ENCODE measurements around the gene MACO1. TPM values are rescaled to one million over a fixed set of nuclear protein-coding genes. Genes with fewer than 3 reads are reported as not detected.
A peak's percentile ranks its signal among the peaks of the same experiment; 100 is the strongest.

MACO1 gene
- total RNA-seq, 4 donors from 2014 or later, result 25.6 to 31.8 (median 28.7) TPM

DNA sequence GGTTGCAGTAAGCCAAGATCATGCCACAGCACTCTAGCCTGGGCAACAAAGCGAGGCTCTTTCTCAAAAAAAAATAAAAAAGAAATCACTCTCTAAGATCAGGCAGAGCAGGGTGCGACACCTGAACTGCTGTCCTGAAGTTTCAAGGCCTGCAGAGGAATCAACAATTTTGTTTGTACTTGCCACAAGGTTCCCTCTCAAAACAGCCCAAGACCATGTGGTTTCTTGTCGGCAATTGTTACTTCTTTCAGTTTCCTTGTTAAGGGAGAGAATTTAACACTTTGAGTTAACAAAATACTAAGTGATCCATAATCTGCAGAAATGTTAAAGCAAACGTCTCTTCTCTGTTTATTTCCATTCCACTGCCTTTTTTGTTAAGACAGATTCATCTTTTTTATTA is 36.5 kb downstream of the MACO1 start:
- Histone ChIP-seq H3K36me3 (no peaks in the 10 kb centered on the region), H3K27ac (peak overlapping the region in 2 of 3 donors; percentile 17 to 45), H3K4me1 (peaks cover 20 to 22% of the 10 kb centered on the region in 2 donors), H3K27me3 (no peaks in the 10 kb centered on the region), H3K4me3 (replicated peaks in 1 of 3) (no peak overlapping the region), H3K9me3 (no peaks in the 10 kb centered on the region)
- DNase-seq, result peak in 1 of 2 donors; percentile 5
- intact Hi-C loops (cut with DNase I), result no loop called here
- WGBS, 2 donors, result 56 to 61% methylated on average over 4 of the region's 4 CpGs
- TF ChIP-seq POLR2A (IDR thresholded peaks at IDR 0.05), result no peak
- TF ChIP-seq, protein P1, sequence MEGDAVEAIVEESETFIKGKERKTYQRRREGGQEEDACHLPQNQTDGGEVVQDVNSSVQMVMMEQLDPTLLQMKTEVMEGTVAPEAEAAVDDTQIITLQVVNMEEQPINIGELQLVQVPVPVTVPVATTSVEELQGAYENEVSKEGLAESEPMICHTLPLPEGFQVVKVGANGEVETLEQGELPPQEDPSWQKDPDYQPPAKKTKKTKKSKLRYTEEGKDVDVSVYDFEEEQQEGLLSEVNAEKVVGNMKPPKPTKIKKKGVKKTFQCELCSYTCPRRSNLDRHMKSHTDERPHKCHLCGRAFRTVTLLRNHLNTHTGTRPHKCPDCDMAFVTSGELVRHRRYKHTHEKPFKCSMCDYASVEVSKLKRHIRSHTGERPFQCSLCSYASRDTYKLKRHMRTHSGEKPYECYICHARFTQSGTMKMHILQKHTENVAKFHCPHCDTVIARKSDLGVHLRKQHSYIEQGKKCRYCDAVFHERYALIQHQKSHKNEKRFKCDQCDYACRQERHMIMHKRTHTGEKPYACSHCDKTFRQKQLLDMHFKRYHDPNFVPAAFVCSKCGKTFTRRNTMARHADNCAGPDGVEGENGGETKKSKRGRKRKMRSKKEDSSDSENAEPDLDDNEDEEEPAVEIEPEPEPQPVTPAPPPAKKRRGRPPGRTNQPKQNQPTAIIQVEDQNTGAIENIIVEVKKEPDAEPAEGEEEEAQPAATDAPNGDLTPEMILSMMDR (IDR thresholded peaks at IDR 0.05), result no peak

DNA sequence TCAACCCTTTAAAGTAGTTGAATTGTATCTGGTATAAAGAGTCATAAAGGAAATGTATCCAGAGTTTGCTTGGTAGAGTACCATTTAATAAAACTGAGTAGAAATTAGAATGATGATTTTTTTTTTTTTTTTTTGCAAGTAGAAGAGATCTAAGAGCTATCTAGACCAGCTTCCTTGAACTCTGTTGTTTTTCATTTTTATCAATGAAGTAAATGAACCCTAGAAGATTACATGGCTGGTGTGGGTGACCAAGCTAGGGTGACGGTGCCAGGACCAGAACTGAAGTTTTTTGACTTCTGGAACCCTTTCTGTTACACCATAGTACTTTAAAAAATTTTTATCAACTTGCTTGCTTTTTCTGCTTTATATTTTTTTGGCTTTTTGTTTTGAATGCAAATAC is 36.9 kb downstream of the MACO1 start:
- no peak for DNase-seq
- no peak overlapping the region for H3K4me3 ChIP-seq (replicated peaks in 1 of 3)
- no peaks in the 10 kb centered on the region for H3K36me3 ChIP-seq
- intact Hi-C loops (cut with DNase I), result no loop called here
- TF ChIP-seq POLR2A (IDR thresholded peaks at IDR 0.05), result no peak
- TF ChIP-seq, protein P1 (IDR thresholded peaks at IDR 0.05), result no peak
- H3K4me1 ChIP-seq, result peaks cover 20 to 22% of the 10 kb centered on the region in 2 donors
- peak overlapping the region in 2 of 3 donors; percentile 5 to 17 for H3K27ac ChIP-seq
- 62 to 85% methylated on average over 1 of the region's 1 CpG for WGBS, 2 donors
- H3K9me3 ChIP-seq, result no peaks in the 10 kb centered on the region
- no peaks in the 10 kb centered on the region for H3K27me3 ChIP-seq

DNA sequence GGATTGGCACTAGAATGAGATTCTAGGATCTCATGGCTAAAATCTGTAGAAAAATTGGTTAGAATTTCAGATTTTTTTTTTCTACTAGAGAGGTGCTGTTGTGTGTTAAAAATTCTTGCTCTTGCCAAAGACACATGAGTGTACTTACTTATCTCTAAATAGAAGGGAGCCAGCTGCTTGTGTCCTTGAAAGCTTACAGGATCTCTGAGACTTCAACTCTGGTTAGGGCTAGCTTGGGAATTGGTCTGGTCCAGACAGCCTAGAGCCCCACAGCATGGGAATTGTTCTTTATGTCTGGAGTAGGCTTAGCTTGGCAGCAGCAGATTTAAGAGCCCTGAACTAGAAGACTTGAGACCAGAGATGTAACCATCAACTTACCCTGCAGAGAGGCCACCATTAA is 37.3 kb downstream of the MACO1 start:
- Histone ChIP-seq H3K27ac (peak overlapping the region in 2 of 3 donors; percentile 9 to 48), H3K4me3 (replicated peaks in 1 of 3) (no peak overlapping the region), H3K9me3 (no peaks in the 10 kb centered on the region), H3K27me3 (no peaks in the 10 kb centered on the region), H3K4me1 (peaks cover 20 to 22% of the 10 kb centered on the region in 2 donors), H3K36me3 (no peaks in the 10 kb centered on the region)
- intact Hi-C loops (cut with DNase I), result no loop called here
- peak in 1 of 2 donors; percentile 20 for DNase-seq
- TF ChIP-seq POLR2A (IDR thresholded peaks at IDR 0.05), result no peak
- TF ChIP-seq, protein P1 (IDR thresholded peaks at IDR 0.05), result no peak

DNA sequence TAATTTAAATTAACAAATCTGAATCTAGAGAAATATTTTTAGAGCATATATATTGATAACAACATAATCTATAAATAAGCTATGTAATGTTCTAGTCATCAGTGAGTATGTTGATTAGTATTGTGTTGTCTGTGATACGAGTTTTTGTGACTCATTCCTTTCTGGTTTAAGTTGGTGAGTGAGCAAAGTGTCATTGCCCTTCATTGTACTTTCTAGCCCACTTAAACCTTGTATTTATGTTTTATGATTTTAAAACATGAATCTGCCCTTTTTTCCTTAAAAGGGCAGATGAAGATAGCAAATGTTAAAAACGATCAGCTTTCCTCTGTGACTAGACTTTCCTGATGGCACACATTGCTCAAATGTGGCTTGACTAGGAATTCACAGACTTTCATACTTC is 38.5 kb downstream of the MACO1 start:
- peaks cover 20 to 22% of the 10 kb centered on the region in 2 donors for H3K4me1 ChIP-seq
- no peak overlapping the region for H3K4me3 ChIP-seq (replicated peaks in 1 of 3)
- intact Hi-C loops (cut with DNase I), result no loop called here
- no peak for DNase-seq
- H3K27me3 ChIP-seq, result no peaks in the 10 kb centered on the region
- 95 to 97% methylated on average over 2 of the region's 2 CpGs for WGBS, 2 donors
- H3K36me3 ChIP-seq, result no peaks in the 10 kb centered on the region
- no peak overlapping the region for H3K27ac ChIP-seq
- TF ChIP-seq, protein P1 (IDR thresholded peaks at IDR 0.05), result no peak
- TF ChIP-seq POLR2A (IDR thresholded peaks at IDR 0.05), result no peak
- no peaks in the 10 kb centered on the region for H3K9me3 ChIP-seq

DNA sequence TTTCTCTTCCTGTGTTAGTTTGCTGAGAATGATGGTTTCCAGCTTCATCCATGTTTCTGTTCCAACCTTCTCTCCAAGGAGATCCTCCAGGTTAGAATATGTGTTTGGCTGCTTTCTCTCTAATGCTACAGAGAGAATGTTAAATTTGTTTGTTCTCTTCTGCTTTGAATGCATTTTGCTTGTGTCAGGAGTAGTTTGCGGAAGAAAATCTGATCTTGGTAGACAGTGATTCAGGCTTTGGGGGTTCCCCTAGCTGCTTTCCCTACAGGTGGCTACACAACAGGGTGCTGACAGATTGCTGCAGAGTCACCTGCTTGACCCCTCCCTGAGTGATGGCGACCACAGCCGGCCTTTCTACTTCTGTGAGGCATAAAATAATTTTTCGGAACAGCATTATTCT is 41.8 kb downstream of the MACO1 start:
- no peak overlapping the region for H3K27ac ChIP-seq
- TF ChIP-seq POLR2A (IDR thresholded peaks at IDR 0.05), result no peak
- TF ChIP-seq, protein P1 (IDR thresholded peaks at IDR 0.05), result no peak
- 93 to 97% methylated on average over 4 of the region's 4 CpGs for WGBS, 2 donors
- no peaks in the 10 kb centered on the region for H3K36me3 ChIP-seq
- DNase-seq, result no peak
- H3K9me3 ChIP-seq, result no peaks in the 10 kb centered on the region
- no peaks in the 10 kb centered on the region for H3K27me3 ChIP-seq
- no peak overlapping the region for H3K4me3 ChIP-seq (replicated peaks in 1 of 3)
- H3K4me1 ChIP-seq, result peaks cover 14 to 19% of the 10 kb centered on the region in 2 donors
- intact Hi-C loops (cut with DNase I), result no loop called here

Measured in thyroid gland (tissue), 4 donors.